ENCODE measurements around the gene KCNIP4. TPM values are rescaled to one million over a fixed set of nuclear protein-coding genes. Genes with fewer than 3 reads are reported as not detected.

KCNIP4 gene
- total and polyA plus RNA-seq, 2 donors (not counting 3 experiments of a cell fraction or from before 2014, with no cell fraction given), result not detected

- dilution Hi-C loops (cut with MboI; ENCODE audit: extremely low pct_ligation_motif_present, low sequenced_read_pairs) (no loop called here), intact Hi-C loops (cut with micrococcal nuclease) (no loop called here)
- Histone ChIP-seq H4K20me1 (replicated peaks; ENCODE audit: control insufficient read depth, extremely low read depth, insufficient read depth, low read length) (no peaks in the 10 kb centered on the region), H2AFZ (ENCODE audit: low read depth, low read length) (no peak overlapping the region), H3K4me1 (ENCODE audit: control insufficient read depth, extremely low read depth, insufficient read depth, low read length) (no peaks in the 10 kb centered on the region), H3K9me1 (replicated peaks; ENCODE audit: control insufficient read depth, extremely low read depth, insufficient read depth, low read length) (no peaks in the 10 kb centered on the region), H3K9ac (replicated peaks; ENCODE audit: extremely low read depth, insufficient read depth, low read length) (no peak overlapping the region), H3K36me3 (ENCODE audit: control insufficient read depth in 2 of 2, extremely low read depth in 1 of 2, insufficient read depth in 2 of 2, low read length in 2 of 2) (no peaks in the 10 kb centered on the region), H3K4me2 (ENCODE audit: insufficient read depth, low read length) (no peak overlapping the region), H3K4me3 (replicated peaks in 1 of 3; ENCODE audit: insufficient read depth in 1 of 3, low read depth in 1 of 3, low read length in 3 of 3) (no peak overlapping the region), H3K9me3 (replicated peaks; ENCODE audit: control insufficient read depth, insufficient read depth, low read length) (no peaks in the 10 kb centered on the region), H3K27ac (ENCODE audit: insufficient read depth, low read depth, low read length) (no peak overlapping the region), H3K79me2 (ENCODE audit: control insufficient read depth, insufficient read depth, low read length) (no peaks in the 10 kb centered on the region), H3K27me3 (ENCODE audit: control insufficient read depth in 2 of 2, insufficient read depth in 2 of 2, low read length in 2 of 2) (no peaks in the 10 kb centered on the region)
- no peak for FAIRE-seq
- no TSS peak for BruUV-seq (replicated peaks)
- no peak for TF ChIP-seq JUN (IDR thresholded peaks at IDR 0.05; ENCODE audit: borderline replicate concordance, insufficient read depth, insufficient read length, low read depth)
- TF ChIP-seq POLR2AphosphoS5 (IDR thresholded peaks at IDR 0.05; ENCODE audit: insufficient read depth, low read depth, low read length), result no peak
- no peak for TF ChIP-seq MYC (IDR thresholded peaks at IDR 0.05; ENCODE audit: low read depth, low read length)
- no peak for TF ChIP-seq MAX (IDR thresholded peaks at IDR 0.05; ENCODE audit: insufficient read depth, insufficient read length)
- no peak for TF ChIP-seq GATA2 (IDR thresholded peaks at IDR 0.05; ENCODE audit: insufficient read depth, insufficient read length, low read depth, low read length)
- no peak for TF ChIP-seq POLR2A (IDR thresholded peaks at IDR 0.05; ENCODE audit: low read depth, low read length)
- TF ChIP-seq, protein P1, sequence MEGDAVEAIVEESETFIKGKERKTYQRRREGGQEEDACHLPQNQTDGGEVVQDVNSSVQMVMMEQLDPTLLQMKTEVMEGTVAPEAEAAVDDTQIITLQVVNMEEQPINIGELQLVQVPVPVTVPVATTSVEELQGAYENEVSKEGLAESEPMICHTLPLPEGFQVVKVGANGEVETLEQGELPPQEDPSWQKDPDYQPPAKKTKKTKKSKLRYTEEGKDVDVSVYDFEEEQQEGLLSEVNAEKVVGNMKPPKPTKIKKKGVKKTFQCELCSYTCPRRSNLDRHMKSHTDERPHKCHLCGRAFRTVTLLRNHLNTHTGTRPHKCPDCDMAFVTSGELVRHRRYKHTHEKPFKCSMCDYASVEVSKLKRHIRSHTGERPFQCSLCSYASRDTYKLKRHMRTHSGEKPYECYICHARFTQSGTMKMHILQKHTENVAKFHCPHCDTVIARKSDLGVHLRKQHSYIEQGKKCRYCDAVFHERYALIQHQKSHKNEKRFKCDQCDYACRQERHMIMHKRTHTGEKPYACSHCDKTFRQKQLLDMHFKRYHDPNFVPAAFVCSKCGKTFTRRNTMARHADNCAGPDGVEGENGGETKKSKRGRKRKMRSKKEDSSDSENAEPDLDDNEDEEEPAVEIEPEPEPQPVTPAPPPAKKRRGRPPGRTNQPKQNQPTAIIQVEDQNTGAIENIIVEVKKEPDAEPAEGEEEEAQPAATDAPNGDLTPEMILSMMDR (IDR thresholded peaks at IDR 0.05; ENCODE audit: extremely low read depth in 1 of 2, insufficient read depth in 1 of 2, low read depth in 1 of 2, low read length in 2 of 2), result no peak
- no peak for TF ChIP-seq EZH2 (IDR thresholded peaks at IDR 0.05; ENCODE audit: borderline replicate concordance, low read depth, low read length, severe bottlenecking)
- TF ChIP-seq FOS (IDR thresholded peaks at IDR 0.05; ENCODE audit: borderline replicate concordance, insufficient read depth, low read length), result no peak
- ChIA-PET POLR2A (no interaction called here), CTCF (no interaction called here)
- peak; percentile 7 for DNase-seq (ENCODE audit: low read depth, low spot score)
Observed at GRCh38 chr4:21041708-21042107, 906.9 kb downstream of the KCNIP4 start.

Data from endothelial cell of umbilical vein (primary cell).